ENCODE data around the gene PARP11. TPM values are rescaled to one million over a fixed set of nuclear protein-coding genes. Genes with fewer than 3 reads are reported as not detected.

The PARP11 gene
- total RNA-seq, 1 experiment from 2014 or later = not detected

GRCh38 chr12:3802721-3803120 lies 70.5 kb downstream of the PARP11 start:
- no peaks in the 10 kb centered on the region for H3K9me2 ChIP-seq (ENCODE audit: insufficient read depth)
- BruUV-seq (replicated peaks) = no TSS peak
- no peaks in the 10 kb centered on the region for H3K4me1 ChIP-seq (replicated peaks; ENCODE audit: insufficient read depth)
- H3K36me3 ChIP-seq (ENCODE audit: low read depth) = no peaks in the 10 kb centered on the region
- TF ChIP-seq EZH2 (IDR thresholded peaks at IDR 0.05; ENCODE audit: low read depth) (no peak), CTCF (conservative IDR thresholded peaks at IDR 0.05) (no peak)
- H3F3A ChIP-seq (ENCODE audit: insufficient read depth, low read depth) = no peaks in the 10 kb centered on the region
- peaks cover 40% of the 10 kb centered on the region for H3K27me3 ChIP-seq (ENCODE audit: insufficient read depth, low read depth)
- H3K9me3 ChIP-seq (ENCODE audit: insufficient read depth, low read depth) = no peaks in the 10 kb centered on the region
- no peak overlapping the region for H3K27ac ChIP-seq
- ChIA-PET POLR2A (ENCODE audit: unreplicated experiment) (no interaction called here), CTCF (no interaction called here)
- intact Hi-C loops (cut with micrococcal nuclease; ENCODE audit: unreplicated experiment) = loop anchor here (10.0 kb wide), 1 partner anchor 472 kb away; the partner anchor contains the start of gene CCND2
- H2AFZ ChIP-seq = no peak overlapping the region
- DNase-seq = no peak
- no peaks in the 10 kb centered on the region for H4K20me1 ChIP-seq (ENCODE audit: insufficient read depth)
- H3K79me2 ChIP-seq (ENCODE audit: low read depth) = no peaks in the 10 kb centered on the region
- H3K4me3 ChIP-seq = no peak overlapping the region
- no peak overlapping the region for H3K4me2 ChIP-seq

DNA sequence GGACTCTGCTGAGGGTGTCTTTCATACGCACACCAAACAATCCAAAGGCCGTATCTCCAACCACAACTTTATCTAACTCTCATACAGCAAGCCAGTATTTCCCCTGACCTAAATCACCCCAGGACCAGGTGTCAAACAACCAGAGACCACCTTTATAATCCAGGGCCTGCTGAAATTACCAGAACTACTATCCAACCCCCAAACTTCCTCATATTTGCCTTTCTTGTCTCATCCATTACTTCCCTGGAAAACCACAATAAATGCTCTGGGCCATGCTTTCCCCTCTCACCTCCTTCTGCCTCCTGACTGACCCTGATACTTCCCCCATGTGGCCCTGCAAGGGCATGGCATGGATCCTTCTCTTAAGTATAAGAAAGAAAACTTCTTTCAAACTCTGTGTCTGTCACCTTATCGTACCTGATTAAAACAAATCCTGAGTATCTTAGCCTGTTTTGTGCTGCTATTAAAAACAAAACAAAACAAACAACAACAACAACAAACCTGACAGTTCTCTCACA lies 75.6 kb downstream of the PARP11 start:
- H3K9me3 ChIP-seq (ENCODE audit: insufficient read depth, low read depth) = no peaks in the 10 kb centered on the region
- peaks cover 39% of the 10 kb centered on the region for H3K27me3 ChIP-seq (ENCODE audit: insufficient read depth, low read depth)
- DNase-seq = no peak
- POLR2A ChIA-PET (ENCODE audit: unreplicated experiment) = no interaction called here
- H3F3A ChIP-seq (ENCODE audit: insufficient read depth, low read depth) = no peaks in the 10 kb centered on the region
- no TSS peak for BruUV-seq (replicated peaks)
- no peak for TF ChIP-seq CTCF (conservative IDR thresholded peaks at IDR 0.05)
- no peak for TF ChIP-seq EZH2 (IDR thresholded peaks at IDR 0.05; ENCODE audit: low read depth)
- no peak overlapping the region for H3K4me2 ChIP-seq
- CTCF ChIA-PET = no interaction called here
- H3K36me3 ChIP-seq (ENCODE audit: low read depth) = no peaks in the 10 kb centered on the region
- H3K4me3 ChIP-seq = no peak overlapping the region
- no peaks in the 10 kb centered on the region for H3K4me1 ChIP-seq (replicated peaks; ENCODE audit: insufficient read depth)
- no peaks in the 10 kb centered on the region for H4K20me1 ChIP-seq (ENCODE audit: insufficient read depth)
- H2AFZ ChIP-seq = no peak overlapping the region
- H3K9me2 ChIP-seq (ENCODE audit: insufficient read depth) = no peaks in the 10 kb centered on the region
- no peaks in the 10 kb centered on the region for H3K79me2 ChIP-seq (ENCODE audit: low read depth)
- intact Hi-C loops (cut with micrococcal nuclease; ENCODE audit: unreplicated experiment) = no loop called here
- H3K27ac ChIP-seq = no peak overlapping the region

- no peak for TF ChIP-seq CTCF (conservative IDR thresholded peaks at IDR 0.05)
- TF ChIP-seq EZH2 (IDR thresholded peaks at IDR 0.05; ENCODE audit: low read depth) = no peak
- H3K27me3 ChIP-seq (ENCODE audit: insufficient read depth, low read depth) = peaks cover 47% of the 10 kb centered on the region
- POLR2A ChIA-PET (ENCODE audit: unreplicated experiment) = no interaction called here
- no peak overlapping the region for H3K4me3 ChIP-seq
- DNase-seq = no peak
- H3K4me2 ChIP-seq = no peak overlapping the region
- H3K36me3 ChIP-seq (ENCODE audit: low read depth) = no peaks in the 10 kb centered on the region
- no peaks in the 10 kb centered on the region for H3K4me1 ChIP-seq (replicated peaks; ENCODE audit: insufficient read depth)
- H3K79me2 ChIP-seq (ENCODE audit: low read depth) = no peaks in the 10 kb centered on the region
- CTCF ChIA-PET = no interaction called here
- H3F3A ChIP-seq (ENCODE audit: insufficient read depth, low read depth) = no peaks in the 10 kb centered on the region
- no peaks in the 10 kb centered on the region for H4K20me1 ChIP-seq (ENCODE audit: insufficient read depth)
- no peak overlapping the region for H2AFZ ChIP-seq
- no peaks in the 10 kb centered on the region for H3K9me3 ChIP-seq (ENCODE audit: insufficient read depth, low read depth)
- BruUV-seq (replicated peaks) = no TSS peak
- intact Hi-C loops (cut with micrococcal nuclease; ENCODE audit: unreplicated experiment) = no loop called here
- H3K27ac ChIP-seq = no peak overlapping the region
- H3K9me2 ChIP-seq (ENCODE audit: insufficient read depth) = no peaks in the 10 kb centered on the region
Observed at GRCh38 chr12:3795492-3796133, 77.6 kb downstream of the PARP11 start.
